ENCODE measurements around the gene ZNF57.
"Not testable (repeated sequence)": the region's sequence is repeated elsewhere in the genome, so short reads cannot be mapped to it uniquely, and the experiment has no call there.

Gene ZNF57

DNA sequence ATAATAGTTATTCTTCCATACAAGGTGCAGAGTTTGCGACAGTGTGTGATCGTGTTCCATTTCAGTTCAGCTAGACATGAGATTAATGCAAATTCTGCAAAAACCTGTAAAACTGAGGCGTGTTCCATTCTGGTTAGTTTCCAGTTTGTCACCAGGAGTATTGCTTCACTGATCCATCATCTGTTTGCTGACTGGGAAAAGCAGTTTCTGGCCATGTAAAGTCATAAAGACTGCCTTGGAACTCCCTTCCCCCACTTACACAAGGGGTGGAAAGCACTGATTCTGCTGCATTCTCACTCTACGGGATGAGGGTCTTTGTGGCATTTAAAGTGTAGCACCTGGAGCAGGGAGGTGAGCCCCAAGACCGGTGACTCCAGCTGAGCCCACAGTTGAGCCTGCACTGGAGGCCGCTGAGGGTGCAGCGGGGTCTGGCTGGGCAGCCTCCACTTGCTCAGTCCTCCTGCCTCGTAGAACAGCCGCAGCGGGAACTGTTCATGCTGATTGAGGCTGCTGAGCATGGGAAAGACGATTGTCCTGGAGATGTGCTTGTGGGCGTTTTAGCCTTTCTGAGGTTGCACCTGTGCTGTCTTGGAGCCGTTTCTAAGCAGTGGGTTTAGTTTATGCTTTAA is 2.0 kb downstream of the ZNF57 start:
- DNase-seq: no peak

DNA sequence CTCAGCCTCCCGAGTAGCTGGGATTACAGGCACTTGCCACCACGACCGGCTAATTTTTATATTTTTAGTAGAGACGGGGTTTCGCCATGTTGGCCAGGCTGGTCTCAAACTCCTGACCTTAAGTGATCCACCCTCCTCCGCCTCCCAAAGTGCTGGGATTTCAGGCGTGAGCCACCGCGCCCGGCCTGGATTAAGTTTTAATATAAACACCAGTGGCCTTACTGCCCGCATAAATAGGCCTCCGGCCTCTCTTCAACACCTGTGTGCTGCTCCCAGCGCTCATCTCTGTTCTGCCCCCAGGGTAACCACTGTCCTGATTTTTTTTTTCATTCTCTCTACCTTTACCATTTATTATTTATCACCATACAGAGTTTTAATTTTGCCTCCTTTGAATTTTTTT is 2.6 kb downstream of the ZNF57 start:
- DNase-seq: not testable (repeated sequence)

DNA sequence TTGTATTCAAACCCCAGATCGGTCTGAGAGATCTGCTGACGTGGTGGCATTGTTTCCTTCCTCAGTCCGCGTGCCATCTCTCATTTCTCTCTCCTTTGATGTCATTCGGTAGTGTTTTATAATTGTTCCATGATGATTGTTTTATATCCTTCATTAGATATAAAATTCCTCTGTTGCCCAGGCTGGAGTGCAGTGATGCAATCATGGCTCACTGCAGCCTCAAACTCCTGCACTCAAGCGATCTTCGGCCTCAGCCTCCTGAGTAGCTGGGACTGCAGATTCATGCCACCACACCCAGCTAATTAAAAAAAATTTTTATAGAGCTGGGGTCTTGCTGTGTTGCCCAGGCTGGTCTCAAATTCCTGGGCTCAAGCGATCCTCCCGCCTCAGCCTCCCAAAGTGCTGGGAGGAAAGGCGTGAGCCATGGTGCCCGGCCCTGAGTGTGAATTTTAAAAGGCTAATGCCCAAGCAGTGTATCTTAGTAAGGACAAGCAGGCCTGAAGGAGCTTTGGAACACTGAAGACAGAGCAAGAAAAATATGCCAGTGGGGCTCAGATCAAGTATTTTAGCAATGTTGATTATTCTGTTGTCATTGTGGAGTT is 5.3 kb downstream of the ZNF57 start:
- no peak for DNase-seq

DNA sequence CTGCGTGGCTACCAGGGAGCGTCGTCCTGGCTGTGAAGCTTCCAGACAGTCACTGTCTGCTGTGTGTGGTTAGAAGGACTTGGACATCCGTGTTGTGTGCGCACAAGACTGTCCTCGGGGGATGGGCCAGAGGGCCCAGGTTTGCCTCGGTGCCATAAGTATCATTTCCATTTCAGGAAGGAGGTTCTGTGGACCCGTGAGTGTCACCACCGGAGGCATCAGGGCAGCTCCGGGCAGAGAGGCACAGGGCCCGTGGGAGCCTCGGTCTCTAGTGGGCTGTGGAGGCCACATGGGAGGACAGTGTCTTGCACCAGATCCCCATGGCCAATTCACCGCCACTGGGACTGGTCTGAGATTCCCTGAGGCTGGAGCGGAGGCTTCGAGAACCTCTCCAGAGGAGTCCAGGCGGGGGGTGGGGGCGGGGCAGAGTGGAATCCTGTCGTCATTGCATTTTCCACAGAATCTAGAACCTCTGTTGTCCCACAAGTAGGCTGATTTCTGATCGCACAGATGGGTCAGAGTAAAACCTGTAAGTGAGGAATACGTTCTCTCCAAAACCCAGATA is 6.0 kb downstream of the ZNF57 start:
- DNase-seq: no peak

DNA sequence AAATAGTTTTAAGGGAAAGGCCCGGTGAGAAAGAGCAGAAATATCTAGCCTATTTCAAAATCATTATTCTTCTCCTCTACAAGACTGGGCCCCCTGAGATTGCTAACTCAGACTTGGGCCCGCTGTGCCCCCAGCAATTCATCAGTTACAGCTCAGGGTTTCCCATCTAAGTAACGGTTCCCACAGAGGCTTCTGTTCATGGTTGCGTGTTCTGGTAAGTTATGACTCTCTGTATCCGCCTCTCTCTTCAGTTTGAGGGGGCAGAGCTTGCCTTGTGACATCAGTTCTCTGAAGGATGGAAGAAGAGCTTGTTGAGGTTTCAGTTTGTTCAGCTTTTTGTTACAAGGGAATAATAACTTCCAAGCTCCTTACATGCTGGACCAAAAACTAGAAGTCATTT is 11.6 kb downstream of the ZNF57 start:
- no peak for DNase-seq

DNA sequence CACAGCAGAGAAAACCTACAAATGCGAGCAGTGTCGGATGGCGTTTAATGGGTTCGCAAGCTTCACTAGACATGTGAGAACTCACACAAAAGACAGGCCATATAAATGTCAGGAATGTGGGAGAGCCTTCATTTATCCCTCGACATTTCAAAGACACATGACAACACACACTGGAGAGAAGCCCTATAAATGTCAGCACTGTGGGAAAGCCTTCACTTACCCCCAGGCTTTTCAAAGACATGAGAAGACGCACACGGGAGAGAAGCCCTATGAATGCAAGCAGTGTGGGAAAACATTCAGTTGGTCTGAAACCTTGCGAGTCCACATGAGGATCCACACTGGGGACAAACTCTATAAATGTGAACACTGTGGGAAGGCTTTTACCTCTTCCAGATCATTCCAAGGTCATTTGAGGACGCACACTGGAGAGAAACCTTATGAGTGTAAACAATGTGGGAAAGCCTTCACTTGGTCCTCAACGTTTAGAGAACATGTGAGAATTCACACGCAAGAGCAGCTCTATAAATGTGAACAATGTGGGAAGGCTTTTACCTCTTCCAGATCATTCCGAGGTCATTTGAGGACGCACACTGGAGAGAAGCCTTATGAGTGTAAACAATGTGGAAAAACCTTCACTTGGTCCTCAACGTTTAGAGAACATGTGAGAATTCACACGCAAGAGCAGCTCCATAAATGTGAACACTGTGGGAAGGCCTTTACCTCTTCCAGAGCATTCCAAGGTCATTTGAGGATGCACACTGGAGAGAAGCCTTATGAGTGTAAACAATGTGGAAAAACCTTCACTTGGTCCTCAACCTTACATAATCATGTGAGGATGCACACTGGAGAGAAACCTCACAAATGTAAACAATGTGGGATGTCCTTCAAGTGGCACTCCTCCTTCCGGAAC is 16.8 kb downstream of the ZNF57 start:
- DNase-seq: no peak

DNA sequence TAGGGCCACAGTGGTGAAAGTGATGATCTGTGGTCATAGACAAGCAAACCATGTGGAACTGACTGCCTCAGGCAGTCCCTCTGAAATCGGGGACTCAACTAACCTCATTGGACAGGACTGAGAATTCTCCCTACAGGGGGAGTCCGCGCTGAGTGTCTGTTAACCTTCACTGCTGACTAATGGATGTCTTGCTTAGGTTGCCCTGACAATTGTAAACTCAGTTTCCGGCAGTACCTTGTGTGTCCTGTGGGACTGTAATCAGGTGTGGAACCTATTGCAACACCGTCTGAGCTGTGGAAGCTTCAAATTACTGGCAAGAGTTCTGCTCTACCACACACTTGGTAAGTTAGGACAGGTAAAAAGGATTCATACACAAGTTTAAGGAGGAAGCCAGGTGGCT is 22.3 kb downstream of the ZNF57 start:
- no peak for DNase-seq

DNA sequence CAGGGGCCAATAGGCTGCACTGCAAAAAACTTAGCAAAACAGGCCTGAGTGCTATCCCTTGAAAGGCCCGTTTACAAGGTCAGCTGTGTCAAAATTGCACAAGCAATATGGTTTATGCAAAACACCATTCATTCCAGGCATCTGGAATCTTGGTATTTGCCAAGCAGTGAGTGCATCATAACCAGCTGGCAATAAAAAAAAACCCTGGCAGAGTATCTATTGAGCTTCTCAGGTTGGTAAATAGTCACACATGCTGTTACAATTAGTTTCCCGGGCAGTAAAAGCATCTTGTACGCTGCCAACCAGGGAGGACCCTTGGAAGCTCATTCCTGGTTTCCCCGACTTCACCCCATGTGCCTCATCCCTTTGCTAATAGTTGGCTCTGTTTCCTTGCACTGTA is 22.8 kb downstream of the ZNF57 start:
- no peak for DNase-seq

DNA sequence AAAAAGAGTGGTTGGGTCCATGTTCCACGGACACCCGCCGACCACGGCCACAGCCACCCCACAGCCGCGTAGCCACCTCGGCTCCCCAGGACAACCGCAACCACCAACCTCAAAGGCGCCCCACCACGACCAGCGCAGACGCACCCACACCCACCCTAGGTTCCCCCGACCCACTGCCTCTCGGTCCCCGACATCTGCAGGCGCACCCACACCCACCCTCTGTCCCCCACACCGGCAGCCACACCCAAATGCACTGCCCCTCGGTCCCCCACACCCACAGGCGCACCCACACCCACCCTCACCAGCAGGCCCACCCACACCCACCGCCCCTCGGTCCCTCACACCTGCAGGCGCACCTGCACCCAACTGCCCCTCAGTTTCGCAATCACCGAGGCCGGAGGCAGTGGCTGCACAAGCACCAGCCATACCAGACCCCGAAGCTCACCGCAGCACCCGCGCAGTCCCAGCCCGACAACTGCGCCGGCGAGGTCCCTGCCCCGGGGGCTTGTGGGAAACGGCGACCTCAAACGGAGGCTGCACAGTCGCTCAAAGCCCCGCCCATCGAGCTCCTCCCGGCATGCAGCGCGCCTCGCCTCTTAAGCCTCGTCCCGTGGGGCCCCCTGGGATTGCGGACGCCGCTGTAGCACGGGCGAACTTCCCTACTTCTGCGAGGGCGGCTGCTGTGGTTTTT is 25.8 kb downstream of the ZNF57 start:
- DNase-seq: no peak

DNA sequence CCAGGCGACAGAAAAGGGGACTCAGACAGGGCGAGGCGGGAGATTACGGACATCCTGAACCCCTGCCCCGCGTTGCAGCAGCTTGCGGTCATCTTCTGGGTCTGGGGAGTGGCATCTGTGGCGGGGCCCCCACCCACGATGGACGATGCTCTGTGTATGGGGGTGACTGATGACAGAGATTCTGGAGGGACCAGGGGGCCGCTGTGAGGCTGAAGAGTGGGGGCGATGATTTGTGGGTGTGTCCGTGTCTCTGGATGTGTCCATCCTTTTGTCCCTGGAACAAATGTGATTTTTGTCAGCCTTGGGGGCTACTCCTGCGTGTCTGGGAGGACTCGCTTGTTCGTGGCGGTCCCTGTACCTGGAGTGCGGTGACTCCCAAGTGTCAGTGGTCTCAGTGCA is 26.3 kb downstream of the ZNF57 start:
- DNase-seq: no peak

DNA sequence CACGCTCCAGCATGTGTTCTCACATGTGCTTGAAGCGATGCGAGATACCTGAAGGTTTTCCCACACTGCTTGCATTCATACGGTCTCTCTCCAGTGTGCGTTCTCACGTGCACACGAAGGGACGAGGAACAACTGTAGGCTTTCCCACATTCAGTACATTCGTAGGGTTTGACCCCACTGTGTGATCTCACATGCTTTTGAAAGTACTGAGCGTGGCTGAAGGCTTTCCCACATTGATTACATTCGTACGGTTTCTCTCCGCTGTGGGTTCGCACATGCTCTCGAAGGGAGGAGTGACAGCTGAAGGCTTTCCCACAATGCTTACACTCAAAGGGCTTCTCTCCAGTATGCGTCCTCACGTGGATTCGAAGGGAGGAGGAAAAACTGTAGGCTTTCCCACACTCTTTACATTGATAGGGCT is 32.8 kb downstream of the ZNF57 start:
- DNase-seq: no peak

DNA sequence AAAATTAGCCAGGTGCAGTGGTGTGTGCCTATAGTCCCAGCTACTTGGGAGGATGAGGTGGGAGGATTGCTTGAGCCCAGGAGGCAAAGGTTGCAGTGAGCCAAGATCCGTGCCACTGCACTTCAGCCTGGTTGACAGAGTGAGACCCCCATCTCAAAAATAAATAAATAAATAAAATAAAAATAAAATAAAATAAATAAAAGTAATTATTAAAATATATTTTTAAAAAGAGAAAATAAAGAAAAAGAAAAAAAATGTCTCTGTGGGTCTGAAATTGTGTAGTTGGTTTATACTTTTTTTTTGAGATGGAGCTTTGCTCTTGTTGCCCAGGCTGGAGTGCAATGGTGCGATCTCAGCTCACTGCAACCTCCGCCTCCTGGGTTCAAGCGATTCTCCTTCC is 35.1 kb downstream of the ZNF57 start:
- not testable (repeated sequence) for DNase-seq

DNA sequence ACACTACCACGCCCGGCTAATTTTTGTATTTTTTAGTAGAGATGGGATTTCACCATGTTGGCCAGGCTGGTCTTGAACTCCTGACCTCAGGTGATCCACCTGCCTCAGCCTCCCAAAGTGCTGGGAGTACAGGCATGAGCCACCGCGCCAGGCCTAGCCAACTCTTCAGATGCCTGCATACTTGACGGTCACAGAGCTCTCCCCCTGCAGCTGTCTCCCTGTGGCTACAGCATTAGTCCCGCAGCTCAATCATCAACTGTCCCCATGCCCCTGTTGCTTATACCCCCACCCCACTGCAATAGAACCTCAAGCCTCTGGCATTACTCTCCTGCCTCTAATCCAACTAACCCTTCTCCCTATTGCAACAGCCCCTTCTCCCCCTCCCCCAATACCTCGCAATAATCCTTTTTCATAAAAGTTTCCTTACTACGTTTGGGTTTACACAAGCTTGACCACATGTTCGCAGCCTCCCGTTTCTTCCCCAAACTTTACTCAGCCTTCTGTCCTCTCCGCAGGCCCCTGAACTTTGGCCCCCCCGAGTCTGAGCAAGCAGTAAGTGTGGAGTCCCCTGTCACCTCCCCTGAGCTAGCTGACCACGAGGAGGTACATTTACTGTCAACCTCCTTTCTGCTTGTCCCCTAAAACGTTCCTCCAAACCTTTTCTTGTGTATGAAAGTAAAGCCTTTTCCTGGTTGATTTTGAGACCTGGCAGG is 42.4 kb downstream of the ZNF57 start:
- peak; percentile 20 for DNase-seq

DNA sequence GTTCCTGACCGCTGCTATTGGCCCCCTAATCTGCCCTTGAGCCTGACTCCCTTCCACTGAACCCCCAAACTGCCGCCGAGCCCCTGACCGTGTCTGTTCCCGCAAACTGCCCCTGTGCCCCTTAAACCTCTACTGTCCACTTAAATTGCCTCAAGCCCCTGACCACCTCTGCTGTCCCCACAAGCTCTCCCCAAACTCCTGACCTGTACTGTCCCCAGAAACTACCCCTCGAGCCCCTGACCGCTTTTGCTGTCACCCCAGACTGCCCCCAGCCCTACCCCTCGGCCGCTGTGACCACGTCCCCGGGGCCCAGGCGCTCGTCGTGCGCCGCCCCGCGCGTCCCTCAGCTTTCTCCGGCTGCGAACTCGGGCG is 43.7 kb downstream of the ZNF57 start:
- no peak for DNase-seq

DNA sequence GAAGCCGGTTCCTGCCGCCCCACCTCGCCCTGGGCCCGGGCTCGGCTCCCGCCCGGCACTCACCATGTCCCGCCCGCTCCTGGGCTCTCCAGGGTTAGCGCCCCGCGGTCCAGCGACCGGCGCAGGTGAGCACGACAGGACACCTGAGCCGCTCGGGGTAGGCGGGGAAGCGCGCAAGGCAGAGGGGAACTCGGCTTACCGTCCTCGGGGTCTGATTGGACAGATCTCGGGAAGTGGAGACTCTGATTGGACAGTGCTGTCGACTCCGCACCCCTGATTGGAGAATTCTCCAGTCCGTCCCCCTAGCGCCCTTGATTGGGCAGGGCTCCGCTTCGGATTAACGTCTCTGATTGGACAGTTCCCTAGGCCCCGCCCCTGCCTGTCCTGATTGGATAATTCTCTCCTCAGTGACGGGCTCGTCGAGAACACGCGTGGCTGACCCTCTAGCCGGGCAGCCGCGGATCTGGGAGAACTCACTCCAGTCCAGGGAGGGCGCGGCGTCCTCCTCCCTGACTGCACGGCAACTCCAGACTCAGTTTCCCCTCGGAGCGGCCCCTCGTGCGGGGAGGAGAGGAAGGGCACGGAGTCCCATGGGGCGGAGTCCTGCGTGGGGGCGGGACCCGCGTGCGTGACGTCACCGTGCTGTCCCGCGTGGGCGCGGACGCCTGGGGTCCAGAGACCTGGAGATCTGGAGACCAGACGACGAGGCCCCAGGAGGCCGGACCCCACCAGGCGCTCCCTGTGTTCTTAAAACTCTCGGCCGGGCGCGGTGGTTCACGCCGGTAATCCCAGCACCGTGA is 44.2 kb downstream of the ZNF57 start, which contains the start of gene ZNF77:
TSS of gene ZNF77 (minus strand) at position 197 of the 800 bp plus-strand sequence. CDS start at position 66, 131 bp downstream.
- peak; percentile 99 for DNase-seq

DNA sequence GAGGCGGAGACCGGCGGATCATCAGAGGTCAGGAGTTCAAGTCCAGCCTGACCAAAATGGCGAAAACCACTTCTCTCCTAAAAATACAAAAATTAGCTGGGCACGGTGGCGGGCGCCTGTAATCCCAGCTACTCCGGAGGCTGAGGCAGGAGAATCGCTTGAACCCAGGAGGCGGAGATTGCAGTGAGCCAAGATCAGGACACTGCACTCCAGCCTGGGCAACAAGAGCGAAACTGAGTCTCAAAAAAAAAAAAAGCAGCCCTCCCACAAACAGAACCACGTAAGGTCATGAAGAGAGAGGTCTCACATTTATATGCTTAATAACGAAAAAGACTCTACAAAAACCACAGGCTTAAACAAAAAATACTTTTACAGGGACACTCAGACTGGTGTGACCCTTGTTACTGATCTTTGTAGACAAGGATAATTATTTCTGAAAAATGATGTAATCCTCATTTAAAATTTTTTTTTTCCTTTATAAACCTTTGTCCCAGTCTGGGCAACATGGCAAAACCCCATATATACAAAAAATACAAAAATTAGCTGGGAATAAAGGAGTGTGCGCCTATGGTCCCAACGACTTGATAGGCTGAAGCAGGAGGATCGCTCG is 45.0 kb downstream of the ZNF57 start:
- DNase-seq: no peak

DNA sequence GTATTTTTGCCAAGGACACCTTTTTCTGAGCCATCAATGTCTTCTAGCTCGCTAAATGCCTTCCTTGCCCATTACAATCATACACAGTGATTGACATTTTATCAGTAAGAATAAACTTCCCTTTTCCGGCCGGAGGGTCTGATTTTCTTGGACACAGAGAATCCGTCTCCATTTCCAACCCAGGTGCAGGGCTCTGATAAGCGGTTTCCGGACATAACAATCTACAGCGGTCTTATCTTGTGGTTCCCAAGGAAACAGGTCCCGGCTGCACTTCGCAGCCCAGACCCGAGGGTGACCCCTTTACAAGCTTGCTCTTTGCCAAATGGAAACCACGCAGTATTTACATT is 49.2 kb downstream of the ZNF57 start:
- DNase-seq: peak; percentile 98

DNA sequence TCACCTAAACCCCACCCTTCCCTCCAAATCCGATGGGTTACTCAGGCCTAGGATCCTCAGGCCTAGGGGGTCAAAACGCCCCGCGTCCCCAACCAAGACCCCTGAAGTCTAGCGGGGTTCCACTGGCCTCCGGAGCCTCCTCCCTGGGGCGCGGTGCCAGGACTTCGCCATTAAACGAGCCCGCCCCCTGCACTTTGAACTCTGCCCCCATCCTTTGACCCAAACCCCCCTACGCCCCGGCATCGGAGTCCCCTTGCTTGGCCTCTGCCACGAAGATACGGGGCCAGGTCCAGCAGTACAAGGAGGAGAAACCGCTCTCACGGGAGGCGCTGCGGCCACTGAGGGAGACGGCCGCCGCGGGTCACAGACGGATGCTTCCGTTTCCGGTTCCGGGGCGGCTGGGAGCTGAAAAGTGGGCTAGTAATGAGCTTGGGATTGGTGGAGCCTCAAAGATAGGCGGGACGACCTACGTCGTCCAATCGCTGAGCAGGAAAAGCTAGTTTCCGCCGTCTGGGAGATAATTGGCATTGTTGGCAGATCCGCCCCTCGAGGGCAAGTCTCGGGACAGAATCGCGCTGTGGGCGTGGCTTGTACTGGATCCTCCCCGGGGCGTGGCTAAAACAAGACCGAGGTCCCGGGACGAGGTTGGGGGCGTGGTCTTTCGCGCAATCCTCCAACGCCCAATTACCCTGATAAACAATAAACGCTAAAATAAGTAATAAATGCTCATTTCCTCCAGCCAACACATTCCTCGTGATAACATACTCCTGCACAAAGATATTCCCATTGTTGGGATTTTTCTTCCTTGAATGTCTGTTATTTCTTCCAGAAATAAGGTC is 49.8 kb downstream of the ZNF57 start:
- peak; percentile 100 for DNase-seq

DNA sequence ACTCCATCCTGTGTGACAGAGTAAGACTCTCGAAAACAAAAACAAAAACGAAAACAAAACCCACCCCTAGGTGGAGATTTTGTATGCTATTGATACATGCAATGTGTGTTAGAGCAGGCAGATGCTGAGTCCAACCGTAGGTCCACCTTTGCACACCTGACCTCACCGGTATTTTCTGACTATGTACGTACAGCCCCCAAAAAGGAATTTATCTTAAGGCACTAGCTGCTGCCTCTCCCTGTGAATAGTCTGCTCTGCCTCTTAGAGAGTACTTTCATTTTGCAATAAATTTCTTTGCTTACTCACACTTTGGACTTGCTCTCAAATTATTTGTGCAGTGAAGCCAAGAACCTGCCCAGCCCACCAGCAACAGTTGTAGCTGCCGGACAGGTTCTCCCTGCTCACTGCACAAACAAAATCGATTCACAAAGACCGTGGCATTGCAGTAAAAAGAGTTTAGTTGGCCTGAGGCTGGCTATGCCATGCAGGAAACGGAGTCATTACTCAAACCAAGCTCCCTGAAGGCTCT is 52.3 kb downstream of the ZNF57 start:
- no peak for DNase-seq

DNA sequence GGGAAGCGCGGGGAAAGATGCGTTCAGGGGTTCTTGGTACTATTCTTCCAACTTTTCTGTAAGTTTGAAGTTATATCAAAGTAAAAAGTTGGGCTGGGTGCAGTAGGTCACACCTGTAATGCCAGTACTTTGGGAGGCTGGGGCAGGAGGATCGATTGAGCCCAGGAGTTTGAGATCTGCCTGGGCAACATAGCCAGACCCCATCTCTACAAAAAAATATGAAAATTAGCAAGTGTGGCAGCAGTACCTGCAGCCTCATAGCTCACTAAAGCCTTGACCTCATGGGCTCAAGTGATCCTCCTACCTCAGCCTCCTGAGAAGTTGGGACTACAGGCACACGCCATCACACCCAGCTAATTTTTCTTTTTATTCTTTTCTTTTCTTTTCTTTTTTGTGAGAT is 56.4 kb downstream of the ZNF57 start:
- DNase-seq: no peak

All from hematopoietic multipotent progenitor cell treated with erythropoietin and hydrocortisone succinate and interleukin-3 and kit ligand, for 4 days (in vitro differentiated cells).